K562 treated with DMSO at 1 percent for 4 hours (cell line): Measurements from ENCODE around the gene DOK7. TPM values are rescaled to one million over a fixed set of nuclear protein-coding genes. Genes with fewer than 3 reads are reported as not detected.

Experiments used
- total RNA-seq: library from RNA; unstranded; fragments of 300-600 nt; gene quantifications from 2 replicates; pipeline ENCODE4 v1.2.3, GENCODE V29; 2022; ENCODE audit not compliant: insufficient read depth

Gene DOK7, protein sequence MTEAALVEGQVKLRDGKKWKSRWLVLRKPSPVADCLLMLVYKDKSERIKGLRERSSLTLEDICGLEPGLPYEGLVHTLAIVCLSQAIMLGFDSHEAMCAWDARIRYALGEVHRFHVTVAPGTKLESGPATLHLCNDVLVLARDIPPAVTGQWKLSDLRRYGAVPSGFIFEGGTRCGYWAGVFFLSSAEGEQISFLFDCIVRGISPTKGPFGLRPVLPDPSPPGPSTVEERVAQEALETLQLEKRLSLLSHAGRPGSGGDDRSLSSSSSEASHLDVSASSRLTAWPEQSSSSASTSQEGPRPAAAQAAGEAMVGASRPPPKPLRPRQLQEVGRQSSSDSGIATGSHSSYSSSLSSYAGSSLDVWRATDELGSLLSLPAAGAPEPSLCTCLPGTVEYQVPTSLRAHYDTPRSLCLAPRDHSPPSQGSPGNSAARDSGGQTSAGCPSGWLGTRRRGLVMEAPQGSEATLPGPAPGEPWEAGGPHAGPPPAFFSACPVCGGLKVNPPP
- not detected in 2 replicates for total RNA-seq

DNA sequence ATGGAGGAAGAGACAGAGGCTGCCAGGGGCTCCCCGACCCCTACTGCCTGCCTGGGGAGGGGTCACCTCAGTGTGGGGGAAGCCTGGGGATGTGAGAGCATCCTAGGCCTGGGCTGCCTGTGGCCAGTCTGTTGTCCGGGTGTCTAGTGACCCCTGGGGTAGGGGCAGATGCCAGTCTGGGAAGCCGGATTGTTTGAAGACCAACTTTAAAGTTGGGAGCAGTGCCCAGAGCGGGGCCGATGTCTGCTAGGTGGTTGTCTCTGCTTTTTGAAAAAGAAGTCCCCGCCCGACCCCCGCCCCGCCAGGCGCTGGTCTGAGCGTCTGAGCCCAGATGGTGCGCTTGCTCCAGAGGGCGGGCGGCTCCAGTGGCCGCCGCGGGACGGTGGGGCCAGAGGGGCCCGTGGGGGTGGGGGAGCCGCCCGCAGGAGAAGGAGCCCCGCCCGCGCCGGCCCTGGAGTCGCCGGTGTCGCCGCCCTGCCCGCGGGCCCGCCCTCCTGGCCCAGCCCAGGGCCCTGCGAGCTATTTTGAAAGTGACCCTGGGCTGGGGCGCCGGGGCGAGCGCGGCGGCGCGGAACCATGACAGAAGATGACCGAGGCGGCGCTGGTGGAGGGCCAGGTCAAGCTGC, at the start of gene DOK7:
Gene DOK7 (plus strand): TSS at position 517 of the 626 bp plus-strand sequence. CDS start 70 bp downstream, at position 587.

GRCh38 chr4:3441501-3442459, 21.3 kb upstream of the DOK7 start, which contains the start of gene HGFAC:
TSS of gene HGFAC (plus strand) at chr4:3441968. CDS start at chr4:3442002, 34 bp downstream.

GRCh38 chr4:3531879-3532750, 69.0 kb downstream of the DOK7 start, which contains the start of gene LRPAP1:
TSS of gene LRPAP1 (minus strand) at chr4:3532422. CDS start at chr4:3532412, 10 bp downstream.

Other genes with a start within 250 kb of the DOK7 start
- gene MSANTD1, start 214.1 kb upstream of the DOK7 start, total RNA-seq, result 0.82 and 1.3 TPM in 2 replicates
- gene RGS12, start 170.3 kb upstream of the DOK7 start, total RNA-seq, result 12.3 and 31.6 TPM in 2 replicates
- gene HGFAC, start 21.3 kb upstream of the DOK7 start, total RNA-seq, result 0.44 TPM in 1 of 2 replicates, not detected in the other
- 87.6 and 111 TPM in 2 replicates for gene LRPAP1, start 69.1 kb downstream of the DOK7 start, total RNA-seq